GM23338 (cell line): ENCODE data around the gene RINL. TPM values are rescaled to one million over a fixed set of nuclear protein-coding genes. Genes with fewer than 3 reads are reported as not detected.

Experiments
- ATAC-seq: fragments of 200-7000 bp; cut with Tn5 transposase; 3 replicates; pipeline ENCODE4 v1.9.1; 2020
- DNase-seq: peaks from one replicate; pipeline ENCODE4 v3.0.0-alpha.2; 2015; ENCODE audit warnings: low spot score
- H2AFZ ChIP-seq: fragments of 200-600 bp; sonication (generic); 2 replicates; pipeline ENCODE4 v1.8.0; 2016; ENCODE audit warnings: antibody characterized with exemption, mild to moderate bottlenecking, moderate library complexity
- H3F3A ChIP-seq: fragments of 200-600 bp; sonication (generic); replicated peaks from 2 replicates; pipeline ENCODE4 v1.8.0; 2017; ENCODE audit warnings: antibody characterized with exemption, mixed run types, low read depth
- H3K27ac ChIP-seq: fragments of 200-600 bp; sonication (generic); 2 replicates; pipeline ENCODE4 v1.6.1; 2016; ENCODE audit warnings: low read depth
- H3K27me3 ChIP-seq: fragments of 200-600 bp; sonication (generic); 2 replicates; pipeline ENCODE4 v1.8.0; 2016; ENCODE audit warnings: mild to moderate bottlenecking, mixed run types, moderate library complexity; ENCODE audit not compliant: insufficient read depth
- H3K36me3 ChIP-seq: fragments of 200-600 bp; sonication (generic); 2 replicates; pipeline ENCODE4 v1.8.0; 2016; ENCODE audit warnings: mild to moderate bottlenecking; ENCODE audit not compliant: insufficient read depth
- H3K4me1 ChIP-seq: fragments of 200-600 bp; sonication (generic); 2 replicates; pipeline ENCODE4 v1.8.0; 2016; ENCODE audit warnings: mild to moderate bottlenecking, moderate library complexity; ENCODE audit not compliant: insufficient read depth
- H3K4me2 ChIP-seq: fragments of 200-600 bp; sonication (generic); 2 replicates; pipeline ENCODE4 v1.7.1; 2017; ENCODE audit warnings: mixed run types
- H3K4me3 ChIP-seq: fragments of 200-600 bp; sonication (generic); 2 replicates; pipeline ENCODE4 v1.6.1; 2016; ENCODE audit warnings: mixed run types
- H3K79me2 ChIP-seq: fragments of 200-600 bp; sonication (generic); replicated peaks from 2 replicates; pipeline ENCODE4 v1.8.0; 2017; ENCODE audit warnings: mild to moderate bottlenecking; ENCODE audit not compliant: insufficient read depth
- H3K9me2 ChIP-seq: fragments of 200-600 bp; sonication (generic); 2 replicates; pipeline ENCODE4 v1.8.0; 2017; ENCODE audit not compliant: insufficient read depth
- H4K20me1 ChIP-seq: fragments of 200-600 bp; sonication (generic); replicated peaks from 2 replicates; pipeline ENCODE4 v1.8.0; 2017; ENCODE audit warnings: mild to moderate bottlenecking; ENCODE audit not compliant: insufficient read depth
- H3K27ac Mint-ChIP-seq: 2 replicates; pipeline ENCODE4 v1.8.0; 2020; ENCODE audit warnings: inconsistent platforms, mild to moderate bottlenecking, moderate library complexity, mixed read lengths
- H3K27me3 Mint-ChIP-seq: 3 replicates; pipeline ENCODE4 v1.8.0; 2022; ENCODE audit warnings: low read depth, mild to moderate bottlenecking, moderate library complexity, mixed read lengths, inconsistent platforms; ENCODE audit not compliant: insufficient read depth, poor library complexity
- H3K36me3 Mint-ChIP-seq: 3 replicates; pipeline ENCODE4 v1.8.0; 2021; ENCODE audit warnings: low read depth, mild to moderate bottlenecking, inconsistent platforms, moderate library complexity, mixed read lengths
- H3K4me1 Mint-ChIP-seq: 3 replicates; pipeline ENCODE4 v1.8.0; 2020; ENCODE audit warnings: mild to moderate bottlenecking, inconsistent platforms, mixed read lengths
- H3K4me3 Mint-ChIP-seq: 3 replicates; pipeline ENCODE4 v1.8.0; 2021; ENCODE audit warnings: moderate library complexity, mild to moderate bottlenecking, inconsistent platforms, mixed read lengths
- H3K9me3 Mint-ChIP-seq: 3 replicates; pipeline ENCODE4 v1.8.0; 2020; ENCODE audit warnings: moderate library complexity, mild to moderate bottlenecking, inconsistent platforms, mixed read lengths
- CREB1 ChIP-seq: fragments of 250-450 bp; sonication (Bioruptor Pico); IDR thresholded peaks from 2 replicates; pipeline ENCODE4 v1.5.0; 2020; ENCODE audit warnings: low read depth, mild to moderate bottlenecking, moderate library complexity
- EZH2 ChIP-seq: fragments of 200-600 bp; sonication (generic); IDR thresholded peaks from one replicate; pipeline ENCODE4 v1.8.0; 2017; ENCODE audit warnings: antibody characterized with exemption, mild to moderate bottlenecking, low read depth; ENCODE audit not compliant: unreplicated experiment
- EZH2phosphoT487 ChIP-seq: fragments of 200-600 bp; sonication (generic); IDR thresholded peaks from one replicate; pipeline ENCODE4 v1.8.1; 2018; ENCODE audit warnings: antibody characterized with exemption; ENCODE audit not compliant: unreplicated experiment
- JUNB ChIP-seq: IDR thresholded peaks from one replicate; pipeline ENCODE4 v1.6.1; 2016; ENCODE audit warnings: antibody characterized with exemption; ENCODE audit not compliant: unreplicated experiment
- NANOG ChIP-seq: IDR thresholded peaks from 2 replicates; pipeline ENCODE4 v1.6.1; 2016; ENCODE audit warnings: antibody characterized with exemption, borderline replicate concordance
- POLR2AphosphoS5 ChIP-seq: IDR thresholded peaks from 2 replicates; pipeline ENCODE4 v1.6.1; 2016; ENCODE audit warnings: antibody characterized with exemption, low read depth
- STAT1 ChIP-seq: IDR thresholded peaks from one replicate; pipeline ENCODE4 v1.6.1; 2016; ENCODE audit warnings: antibody characterized with exemption; ENCODE audit not compliant: unreplicated experiment
- ZNF114 ChIP-seq: fragments of 250-450 bp; sonication (Bioruptor Pico); IDR thresholded peaks from 2 replicates; pipeline ENCODE4 v1.5.0; 2020; ENCODE audit warnings: mild to moderate bottlenecking, moderate library complexity
- ZNF331 ChIP-seq: fragments of 250-450 bp; sonication (Bioruptor Pico); IDR thresholded peaks from 2 replicates; pipeline ENCODE4 v1.5.0; 2020; ENCODE audit warnings: low read depth, mild to moderate bottlenecking, moderate library complexity
- polyA plus RNA-seq: library from polyadenylated mRNA; unstranded; fragments of >200 nt; fragmentation: Nextera tagmentation; extraction: Ambion mirVana; gene quantifications from 2 replicates; pipeline ENCODE4 v1.2.1, GENCODE V29; 2016
- total RNA-seq: library from RNA; depleted of rRNA; stranded (reverse); fragments of >200 nt; shearing (Covaris generic); gene quantifications from 2 replicates; pipeline ENCODE4 v1.2.3, GENCODE V29; 2014
- TF ChIP-seq, protein P1 (sequence below), 2 experiments: fragments of 200-600 bp in 1 of 2; sonication (generic) in 1 of 2; conservative IDR thresholded peaks; 2 replicates each; pipeline versions ENCODE4 v1.5.1 to v1.6.1; 2016 to 2017; ENCODE audit warnings: antibody characterized with exemption in 2 of 2, low read depth in 2 of 2, mild to moderate bottlenecking in 2 of 2, moderate library complexity in 1 of 2
- TF ChIP-seq, protein P2 (sequence below): IDR thresholded peaks from one replicate; pipeline ENCODE4 v1.6.1; 2018; ENCODE audit warnings: antibody characterized with exemption; ENCODE audit not compliant: unreplicated experiment
- TF ChIP-seq, protein P3 (sequence below): fragments of 250-450 bp; sonication (Bioruptor Pico); IDR thresholded peaks from 2 replicates; pipeline ENCODE4 v1.5.0; 2020; ENCODE audit warnings: mild to moderate bottlenecking, moderate library complexity
- TF ChIP-seq, protein P4 (sequence below): IDR thresholded peaks from 2 replicates; pipeline ENCODE4 v1.6.1; 2016; ENCODE audit warnings: antibody characterized with exemption

The RINL gene
- total and polyA plus RNA-seq, 2 experiments from 2014 or later = 11.2 to 21.4 TPM

DNA sequence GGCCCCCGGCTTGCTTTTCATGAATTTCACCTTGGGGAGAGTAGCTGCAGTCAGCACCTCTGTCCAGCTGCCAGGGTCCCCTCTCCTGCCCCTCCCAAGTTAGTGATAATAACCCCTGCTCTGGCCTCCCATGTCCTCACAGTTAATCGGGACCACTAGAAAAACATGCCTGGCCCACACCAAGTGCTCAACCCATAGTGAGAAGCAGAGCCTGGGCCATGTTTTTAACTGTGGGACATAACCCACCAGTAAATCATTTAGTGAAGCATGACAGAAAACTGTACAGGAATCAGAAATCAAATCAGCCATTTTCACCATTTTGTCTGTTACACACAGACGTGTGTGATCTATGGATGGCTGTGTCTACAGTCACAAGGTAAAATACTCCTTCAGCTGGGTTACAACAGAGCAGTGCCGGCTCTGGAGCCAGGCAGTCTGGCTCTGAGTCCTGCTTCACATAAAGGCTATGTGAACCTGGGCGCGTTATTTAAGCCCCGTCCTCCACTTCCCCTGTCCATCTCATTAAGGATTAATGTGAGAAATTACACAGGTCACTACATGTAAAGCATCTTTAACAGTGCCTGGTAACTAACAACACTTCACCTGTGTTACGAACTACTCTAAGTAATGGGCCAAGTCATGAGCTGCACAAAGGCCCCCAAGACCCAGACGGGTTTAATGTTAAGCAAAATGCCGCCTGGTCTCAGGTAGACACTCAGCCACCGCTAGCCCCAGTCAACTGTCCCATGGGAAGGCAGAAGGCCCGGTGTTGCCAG, 38.9 kb downstream of the RINL start:
- Mint-ChIP-seq H3K4me3 (no peak overlapping the region), H3K4me1 (peaks cover 4% of the 10 kb centered on the region; the same call in 2 of the 3 replicates), H3K9me3 (no peaks in the 10 kb centered on the region), H3K27ac (0 out of 2 replicates have a peak overlapping the region, but pooled peaks have one; percentile 61), H3K36me3 (peaks cover 94% of the 10 kb centered on the region), H3K27me3 (peaks cover 19% of the 10 kb centered on the region)
- Histone ChIP-seq H3K27ac (peak overlapping the region; percentile 55), H3K4me3 (no peak overlapping the region), H3K9me2 (no peaks in the 10 kb centered on the region), H3F3A (peaks cover 84% of the 10 kb centered on the region), H3K27me3 (no peaks in the 10 kb centered on the region), H2AFZ (no peak overlapping the region), H3K4me1 (no peaks in the 10 kb centered on the region), H3K79me2 (peaks cover 32% of the 10 kb centered on the region), H3K36me3 (peaks cover 75% of the 10 kb centered on the region), H3K4me2 (no peak overlapping the region), H4K20me1 (peaks cover 41% of the 10 kb centered on the region)
- DNase-seq (no peak), ATAC-seq (no peak)
- TF ChIP-seq ZNF331 (CRISPR knock-in tag) (no peak), CREB1 (CRISPR knock-in tag) (no peak), JUNB (no peak), ZNF114 (CRISPR knock-in tag) (no peak), EZH2 (no peak), STAT1 (no peak), POLR2AphosphoS5 (no peak), EZH2phosphoT487 (no peak), NANOG (no peak)
- TF ChIP-seq, protein P1, sequence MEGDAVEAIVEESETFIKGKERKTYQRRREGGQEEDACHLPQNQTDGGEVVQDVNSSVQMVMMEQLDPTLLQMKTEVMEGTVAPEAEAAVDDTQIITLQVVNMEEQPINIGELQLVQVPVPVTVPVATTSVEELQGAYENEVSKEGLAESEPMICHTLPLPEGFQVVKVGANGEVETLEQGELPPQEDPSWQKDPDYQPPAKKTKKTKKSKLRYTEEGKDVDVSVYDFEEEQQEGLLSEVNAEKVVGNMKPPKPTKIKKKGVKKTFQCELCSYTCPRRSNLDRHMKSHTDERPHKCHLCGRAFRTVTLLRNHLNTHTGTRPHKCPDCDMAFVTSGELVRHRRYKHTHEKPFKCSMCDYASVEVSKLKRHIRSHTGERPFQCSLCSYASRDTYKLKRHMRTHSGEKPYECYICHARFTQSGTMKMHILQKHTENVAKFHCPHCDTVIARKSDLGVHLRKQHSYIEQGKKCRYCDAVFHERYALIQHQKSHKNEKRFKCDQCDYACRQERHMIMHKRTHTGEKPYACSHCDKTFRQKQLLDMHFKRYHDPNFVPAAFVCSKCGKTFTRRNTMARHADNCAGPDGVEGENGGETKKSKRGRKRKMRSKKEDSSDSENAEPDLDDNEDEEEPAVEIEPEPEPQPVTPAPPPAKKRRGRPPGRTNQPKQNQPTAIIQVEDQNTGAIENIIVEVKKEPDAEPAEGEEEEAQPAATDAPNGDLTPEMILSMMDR (conservative IDR thresholded peaks at IDR 0.05; ENCODE audit: low read depth in 2 of 2) = no peak
- TF ChIP-seq, protein P2, sequence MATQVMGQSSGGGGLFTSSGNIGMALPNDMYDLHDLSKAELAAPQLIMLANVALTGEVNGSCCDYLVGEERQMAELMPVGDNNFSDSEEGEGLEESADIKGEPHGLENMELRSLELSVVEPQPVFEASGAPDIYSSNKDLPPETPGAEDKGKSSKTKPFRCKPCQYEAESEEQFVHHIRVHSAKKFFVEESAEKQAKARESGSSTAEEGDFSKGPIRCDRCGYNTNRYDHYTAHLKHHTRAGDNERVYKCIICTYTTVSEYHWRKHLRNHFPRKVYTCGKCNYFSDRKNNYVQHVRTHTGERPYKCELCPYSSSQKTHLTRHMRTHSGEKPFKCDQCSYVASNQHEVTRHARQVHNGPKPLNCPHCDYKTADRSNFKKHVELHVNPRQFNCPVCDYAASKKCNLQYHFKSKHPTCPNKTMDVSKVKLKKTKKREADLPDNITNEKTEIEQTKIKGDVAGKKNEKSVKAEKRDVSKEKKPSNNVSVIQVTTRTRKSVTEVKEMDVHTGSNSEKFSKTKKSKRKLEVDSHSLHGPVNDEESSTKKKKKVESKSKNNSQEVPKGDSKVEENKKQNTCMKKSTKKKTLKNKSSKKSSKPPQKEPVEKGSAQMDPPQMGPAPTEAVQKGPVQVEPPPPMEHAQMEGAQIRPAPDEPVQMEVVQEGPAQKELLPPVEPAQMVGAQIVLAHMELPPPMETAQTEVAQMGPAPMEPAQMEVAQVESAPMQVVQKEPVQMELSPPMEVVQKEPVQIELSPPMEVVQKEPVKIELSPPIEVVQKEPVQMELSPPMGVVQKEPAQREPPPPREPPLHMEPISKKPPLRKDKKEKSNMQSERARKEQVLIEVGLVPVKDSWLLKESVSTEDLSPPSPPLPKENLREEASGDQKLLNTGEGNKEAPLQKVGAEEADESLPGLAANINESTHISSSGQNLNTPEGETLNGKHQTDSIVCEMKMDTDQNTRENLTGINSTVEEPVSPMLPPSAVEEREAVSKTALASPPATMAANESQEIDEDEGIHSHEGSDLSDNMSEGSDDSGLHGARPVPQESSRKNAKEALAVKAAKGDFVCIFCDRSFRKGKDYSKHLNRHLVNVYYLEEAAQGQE = no peak
- TF ChIP-seq, protein P3, sequence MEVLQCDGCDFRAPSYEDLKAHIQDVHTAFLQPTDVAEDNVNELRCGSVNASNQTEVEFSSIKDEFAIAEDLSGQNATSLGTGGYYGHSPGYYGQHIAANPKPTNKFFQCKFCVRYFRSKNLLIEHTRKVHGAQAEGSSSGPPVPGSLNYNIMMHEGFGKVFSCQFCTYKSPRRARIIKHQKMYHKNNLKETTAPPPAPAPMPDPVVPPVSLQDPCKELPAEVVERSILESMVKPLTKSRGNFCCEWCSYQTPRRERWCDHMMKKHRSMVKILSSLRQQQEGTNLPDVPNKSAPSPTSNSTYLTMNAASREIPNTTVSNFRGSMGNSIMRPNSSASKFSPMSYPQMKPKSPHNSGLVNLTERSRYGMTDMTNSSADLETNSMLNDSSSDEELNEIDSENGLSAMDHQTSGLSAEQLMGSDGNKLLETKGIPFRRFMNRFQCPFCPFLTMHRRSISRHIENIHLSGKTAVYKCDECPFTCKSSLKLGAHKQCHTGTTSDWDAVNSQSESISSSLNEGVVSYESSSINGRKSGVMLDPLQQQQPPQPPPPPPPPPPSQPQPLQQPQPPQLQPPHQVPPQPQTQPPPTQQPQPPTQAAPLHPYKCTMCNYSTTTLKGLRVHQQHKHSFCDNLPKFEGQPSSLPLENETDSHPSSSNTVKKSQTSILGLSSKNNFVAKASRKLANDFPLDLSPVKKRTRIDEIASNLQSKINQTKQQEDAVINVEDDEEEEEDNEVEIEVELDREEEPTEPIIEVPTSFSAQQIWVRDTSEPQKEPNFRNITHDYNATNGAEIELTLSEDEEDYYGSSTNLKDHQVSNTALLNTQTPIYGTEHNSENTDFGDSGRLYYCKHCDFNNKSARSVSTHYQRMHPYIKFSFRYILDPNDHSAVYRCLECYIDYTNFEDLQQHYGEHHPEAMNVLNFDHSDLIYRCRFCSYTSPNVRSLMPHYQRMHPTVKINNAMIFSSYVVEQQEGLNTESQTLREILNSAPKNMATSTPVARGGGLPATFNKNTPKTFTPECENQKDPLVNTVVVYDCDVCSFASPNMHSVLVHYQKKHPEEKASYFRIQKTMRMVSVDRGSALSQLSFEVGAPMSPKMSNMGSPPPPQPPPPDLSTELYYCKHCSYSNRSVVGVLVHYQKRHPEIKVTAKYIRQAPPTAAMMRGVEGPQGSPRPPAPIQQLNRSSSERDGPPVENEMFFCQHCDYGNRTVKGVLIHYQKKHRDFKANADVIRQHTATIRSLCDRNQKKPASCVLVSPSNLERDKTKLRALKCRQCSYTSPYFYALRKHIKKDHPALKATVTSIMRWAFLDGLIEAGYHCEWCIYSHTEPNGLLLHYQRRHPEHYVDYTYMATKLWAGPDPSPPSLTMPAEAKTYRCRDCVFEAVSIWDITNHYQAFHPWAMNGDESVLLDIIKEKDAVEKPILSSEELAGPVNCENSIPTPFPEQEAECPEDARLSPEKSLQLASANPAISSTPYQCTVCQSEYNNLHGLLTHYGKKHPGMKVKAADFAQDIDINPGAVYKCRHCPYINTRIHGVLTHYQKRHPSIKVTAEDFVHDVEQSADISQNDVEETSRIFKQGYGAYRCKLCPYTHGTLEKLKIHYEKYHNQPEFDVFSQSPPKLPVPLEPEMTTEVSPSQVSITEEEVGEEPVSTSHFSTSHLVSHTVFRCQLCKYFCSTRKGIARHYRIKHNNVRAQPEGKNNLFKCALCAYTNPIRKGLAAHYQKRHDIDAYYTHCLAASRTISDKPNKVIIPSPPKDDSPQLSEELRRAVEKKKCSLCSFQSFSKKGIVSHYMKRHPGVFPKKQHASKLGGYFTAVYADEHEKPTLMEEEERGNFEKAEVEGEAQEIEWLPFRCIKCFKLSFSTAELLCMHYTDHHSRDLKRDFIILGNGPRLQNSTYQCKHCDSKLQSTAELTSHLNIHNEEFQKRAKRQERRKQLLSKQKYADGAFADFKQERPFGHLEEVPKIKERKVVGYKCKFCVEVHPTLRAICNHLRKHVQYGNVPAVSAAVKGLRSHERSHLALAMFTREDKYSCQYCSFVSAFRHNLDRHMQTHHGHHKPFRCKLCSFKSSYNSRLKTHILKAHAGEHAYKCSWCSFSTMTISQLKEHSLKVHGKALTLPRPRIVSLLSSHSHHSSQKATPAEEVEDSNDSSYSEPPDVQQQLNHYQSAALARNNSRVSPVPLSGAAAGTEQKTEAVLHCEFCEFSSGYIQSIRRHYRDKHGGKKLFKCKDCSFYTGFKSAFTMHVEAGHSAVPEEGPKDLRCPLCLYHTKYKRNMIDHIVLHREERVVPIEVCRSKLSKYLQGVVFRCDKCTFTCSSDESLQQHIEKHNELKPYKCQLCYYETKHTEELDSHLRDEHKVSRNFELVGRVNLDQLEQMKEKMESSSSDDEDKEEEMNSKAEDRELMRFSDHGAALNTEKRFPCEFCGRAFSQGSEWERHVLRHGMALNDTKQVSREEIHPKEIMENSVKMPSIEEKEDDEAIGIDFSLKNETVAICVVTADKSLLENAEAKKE (CRISPR knock-in tag) = no peak
- TF ChIP-seq, protein P4, sequence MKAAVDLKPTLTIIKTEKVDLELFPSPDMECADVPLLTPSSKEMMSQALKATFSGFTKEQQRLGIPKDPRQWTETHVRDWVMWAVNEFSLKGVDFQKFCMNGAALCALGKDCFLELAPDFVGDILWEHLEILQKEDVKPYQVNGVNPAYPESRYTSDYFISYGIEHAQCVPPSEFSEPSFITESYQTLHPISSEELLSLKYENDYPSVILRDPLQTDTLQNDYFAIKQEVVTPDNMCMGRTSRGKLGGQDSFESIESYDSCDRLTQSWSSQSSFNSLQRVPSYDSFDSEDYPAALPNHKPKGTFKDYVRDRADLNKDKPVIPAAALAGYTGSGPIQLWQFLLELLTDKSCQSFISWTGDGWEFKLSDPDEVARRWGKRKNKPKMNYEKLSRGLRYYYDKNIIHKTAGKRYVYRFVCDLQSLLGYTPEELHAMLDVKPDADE = no peak
